Stimulated activated CD4-positive, alpha-beta T cell treated with anti-CD3 and anti-CD28 coated beads, Interleukin-2, amount 100 ng/mL, for 24 hours (primary cell): ENCODE results near the gene DOHH.
"Not testable (repeated sequence)": the region's sequence is repeated elsewhere in the genome, so short reads cannot be mapped to it uniquely, and the experiment has no call there.

Experiments used
- DNase-seq, 2 donors: peaks; one replicate each; pipeline ENCODE4 v3.0.0-alpha.2; 2020

The DOHH gene

GRCh38 chr19:3518659-3519058 lies 18.2 kb upstream of the DOHH start:
- DNase-seq, result no peak

GRCh38 chr19:3518255-3518654 lies 17.8 kb upstream of the DOHH start:
- DNase-seq, result no peak

GRCh38 chr19:3517638-3518037 lies 17.2 kb upstream of the DOHH start:
- DNase-seq, result no peak

- no peak for DNase-seq
Observed at GRCh38 chr19:3516675-3517207, 16.3 kb upstream of the DOHH start.

GRCh38 chr19:3515891-3516422 lies 15.5 kb upstream of the DOHH start:
- no peak for DNase-seq

- no peak for DNase-seq
Observed at GRCh38 chr19:3514930-3515329, 14.5 kb upstream of the DOHH start.

- no peak for DNase-seq
Observed at GRCh38 chr19:3513229-3514140, 13.0 kb upstream of the DOHH start.

GRCh38 chr19:3512562-3513228 lies 12.2 kb upstream of the DOHH start:
- DNase-seq, result no peak

- no peak for DNase-seq
Observed at GRCh38 chr19:3511506-3512251, 11.2 kb upstream of the DOHH start.

GRCh38 chr19:3510727-3511126 lies 10.3 kb upstream of the DOHH start:
- DNase-seq, result no peak

- DNase-seq, result peak; percentile 38 to 55
Observed at GRCh38 chr19:3509566-3509989, 9.1 kb upstream of the DOHH start.

GRCh38 chr19:3508771-3509535 lies 8.5 kb upstream of the DOHH start:
- peak in 1 of 2 donors; percentile 16 for DNase-seq

GRCh38 chr19:3508121-3508661 lies 7.7 kb upstream of the DOHH start:
- DNase-seq, result not testable (repeated sequence)

- DNase-seq, result peak; percentile 48 to 51
Observed at GRCh38 chr19:3507371-3508120, 7.1 kb upstream of the DOHH start.

GRCh38 chr19:3506384-3507340 lies 6.2 kb upstream of the DOHH start:
- peak; percentile 33 to 40 for DNase-seq

GRCh38 chr19:3505598-3506383 lies 5.3 kb upstream of the DOHH start, which contains the start of gene FZR1:
Gene FZR1, plus strand, starts transcription at chr19:3506311. Its CDS starts 16,679 bp downstream, at chr19:3522990.
- DNase-seq, result peak; percentile 99 to 100

- no peak for DNase-seq
Observed at GRCh38 chr19:3504735-3505134, 4.3 kb upstream of the DOHH start.

GRCh38 chr19:3503036-3503572 lies 2.6 kb upstream of the DOHH start:
- DNase-seq, result no peak
